ENCODE results near the gene LCK.

DNA sequence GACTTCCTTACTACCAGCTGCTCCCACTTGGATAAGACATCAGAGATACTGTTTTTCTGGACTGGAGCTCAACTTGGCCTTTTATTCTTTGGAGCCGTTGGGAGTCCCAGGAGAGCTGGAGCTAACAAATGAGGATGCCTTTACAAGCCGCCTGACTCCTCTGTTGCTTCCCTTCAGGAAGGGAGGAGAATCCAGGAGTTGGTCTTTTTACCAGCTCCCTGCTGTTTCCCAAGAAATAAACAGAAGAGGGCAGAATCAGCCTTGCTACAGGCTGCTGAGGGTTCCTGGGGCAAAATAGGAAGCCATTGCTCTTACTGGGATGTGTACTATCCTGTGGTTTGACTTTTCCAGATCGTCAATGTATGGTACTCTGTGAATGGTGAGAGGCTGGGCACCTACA, 27.4 kb upstream of the LCK start:
- no peak for TF ChIP-seq EZH2 (IDR thresholded peaks at IDR 0.05; ENCODE audit: insufficient read depth, poor library complexity, severe bottlenecking)
- no peak for TF ChIP-seq EZH2phosphoT487 (IDR thresholded peaks at IDR 0.05; ENCODE audit: insufficient read depth, low read depth)
